Measurements from ENCODE around the gene GPER1.

The GPER1 gene

GRCh38 chr7:1054438-1054837, 33.5 kb upstream of the GPER1 start:
- DNase-seq: no peak

DNA sequence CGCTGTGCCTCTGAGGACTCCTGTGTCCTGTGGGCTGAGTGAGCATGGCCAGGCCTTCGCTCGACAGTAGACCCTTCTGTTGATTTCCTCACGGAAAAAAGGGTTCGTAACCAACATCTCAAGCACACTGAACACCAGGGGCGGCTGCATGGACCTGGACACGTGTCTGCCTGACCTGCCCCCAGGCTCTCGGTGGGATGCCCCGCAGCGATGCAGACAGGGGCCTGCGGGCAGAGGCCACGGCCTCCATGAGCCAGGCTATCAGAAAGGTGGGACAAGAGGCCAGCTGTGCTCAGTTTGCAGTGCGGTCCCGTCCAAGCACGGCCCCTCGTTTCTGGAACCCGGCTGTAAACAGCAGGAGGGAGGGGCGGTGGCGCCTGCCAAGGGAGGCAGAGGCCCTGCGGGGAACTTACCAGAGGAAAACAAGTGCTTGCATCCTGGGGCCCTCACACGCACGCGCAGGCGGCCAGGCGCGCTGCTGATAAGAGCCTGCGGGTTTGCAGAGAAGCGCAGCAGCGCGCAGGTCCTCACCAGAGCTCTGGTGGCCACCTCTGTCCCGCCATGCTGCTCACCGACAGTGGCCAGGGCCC, 33.0 kb upstream of the GPER1 start:
- no peak for DNase-seq

DNA sequence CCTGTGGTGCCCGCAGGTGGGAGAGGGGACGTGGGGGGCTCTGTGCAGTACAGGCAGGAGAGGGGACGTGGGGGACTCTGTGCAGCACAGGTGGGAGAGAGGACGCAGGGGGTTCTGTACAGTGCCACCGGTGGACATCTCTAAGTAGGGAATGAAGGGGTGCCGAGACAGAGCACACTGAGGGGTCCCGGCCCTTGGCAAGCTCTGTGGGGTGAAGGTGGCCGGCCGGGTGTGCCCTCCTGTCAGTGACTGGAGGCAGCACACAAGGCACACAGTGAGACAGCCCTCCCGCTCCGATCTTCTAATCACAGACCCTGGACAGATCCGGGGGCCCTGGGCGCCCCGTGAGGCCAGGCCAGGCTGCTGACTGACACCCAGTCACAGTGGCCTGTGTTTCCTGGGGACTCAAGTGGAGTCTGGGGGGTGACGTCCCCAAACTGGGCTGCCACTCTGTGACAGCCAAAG, 32.4 kb upstream of the GPER1 start:
- no peak for DNase-seq

DNA sequence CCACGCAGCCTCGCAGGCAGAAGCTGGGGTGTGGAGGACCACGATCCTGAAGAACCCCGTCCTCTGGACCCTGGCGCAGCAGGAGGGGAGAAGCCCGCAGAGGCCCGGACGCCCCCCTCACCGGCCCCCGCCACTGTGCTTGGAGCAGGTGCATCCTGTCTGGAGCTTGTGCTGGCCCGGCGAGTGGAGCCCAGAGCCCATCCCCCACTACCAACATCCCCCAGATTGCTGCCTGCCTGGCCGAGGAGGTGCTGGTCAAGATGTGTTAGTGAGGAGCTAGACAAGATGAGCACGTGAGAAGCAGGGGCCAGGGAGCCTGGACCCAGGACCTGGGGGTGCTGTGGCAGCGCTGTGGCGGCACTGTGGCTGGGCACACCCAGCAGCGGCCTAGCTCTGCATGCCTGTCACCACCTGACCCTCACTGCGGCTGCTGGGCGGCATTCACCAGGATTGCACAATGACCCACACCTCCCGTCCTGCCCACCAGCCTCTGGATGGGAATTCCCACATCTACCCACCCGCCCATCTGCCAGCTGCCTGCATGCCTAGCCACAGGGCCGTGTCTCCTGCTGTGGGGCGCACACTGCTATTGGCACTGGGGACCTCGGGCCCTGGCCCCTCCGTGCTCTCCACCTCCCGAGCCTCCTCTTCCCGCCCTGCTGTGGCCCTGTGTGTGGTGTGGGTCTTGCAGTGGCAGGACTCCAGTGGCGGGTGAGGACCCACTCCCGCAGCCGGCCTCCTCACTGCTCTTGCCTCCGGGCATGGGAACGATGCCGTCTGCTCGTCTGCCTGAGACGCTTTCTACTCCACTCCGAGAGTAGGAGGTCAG, 31.7 kb upstream of the GPER1 start:
- no peak for DNase-seq

GRCh38 chr7:1056785-1057410, 31.0 kb upstream of the GPER1 start:
- no peak for DNase-seq

GRCh38 chr7:1057416-1058291, 30.3 kb upstream of the GPER1 start:
- no peak for DNase-seq

GRCh38 chr7:1058311-1058710, 29.6 kb upstream of the GPER1 start:
- DNase-seq: no peak

- DNase-seq: no peak
Observed at GRCh38 chr7:1058821-1059199, 29.1 kb upstream of the GPER1 start.

DNA sequence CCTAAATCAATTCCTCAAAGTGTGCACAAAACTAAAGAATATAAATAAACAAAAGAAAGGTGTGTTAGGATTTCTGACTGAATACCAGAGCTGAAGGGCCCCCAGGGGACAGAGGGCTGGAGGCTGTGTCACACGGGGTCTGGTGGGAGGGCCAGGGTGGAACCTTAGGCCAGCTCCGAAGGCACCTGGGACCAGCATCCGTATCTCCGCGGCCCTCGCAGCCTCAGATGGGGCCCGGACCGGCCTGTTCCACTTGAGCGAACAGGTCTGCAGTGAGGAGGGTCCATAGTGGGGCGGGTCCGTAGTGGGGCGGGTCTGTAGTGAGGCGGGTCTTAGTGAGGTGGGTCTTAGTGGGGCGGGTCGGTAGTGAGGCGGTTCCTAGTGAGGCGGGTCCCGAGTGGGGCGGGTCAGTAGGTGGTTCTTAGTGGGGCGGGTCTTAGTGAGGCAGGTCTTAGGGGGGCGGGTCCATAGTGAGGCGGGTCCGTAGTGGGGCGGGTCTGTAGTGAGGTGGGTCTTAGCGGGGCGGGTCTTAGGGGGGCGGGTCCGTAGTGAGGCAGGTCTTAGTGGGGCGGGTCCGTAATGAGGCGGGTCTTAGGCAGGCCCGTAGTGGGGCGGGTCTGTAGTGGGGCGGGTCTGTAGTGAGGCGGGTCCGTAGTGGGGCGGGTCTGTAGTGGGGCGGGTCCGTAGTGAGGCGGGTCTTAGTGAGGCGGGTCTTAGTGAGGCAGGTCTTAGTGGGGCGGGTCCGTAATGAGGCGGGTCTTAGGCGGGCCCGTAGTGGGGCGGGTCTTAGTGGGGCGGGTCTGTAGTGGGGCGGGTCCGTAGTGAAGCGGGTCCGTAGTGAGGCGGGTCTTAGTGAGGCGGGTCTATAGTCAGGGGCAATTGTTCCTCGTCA, 28.5 kb upstream of the GPER1 start:
- no peak for DNase-seq

DNA sequence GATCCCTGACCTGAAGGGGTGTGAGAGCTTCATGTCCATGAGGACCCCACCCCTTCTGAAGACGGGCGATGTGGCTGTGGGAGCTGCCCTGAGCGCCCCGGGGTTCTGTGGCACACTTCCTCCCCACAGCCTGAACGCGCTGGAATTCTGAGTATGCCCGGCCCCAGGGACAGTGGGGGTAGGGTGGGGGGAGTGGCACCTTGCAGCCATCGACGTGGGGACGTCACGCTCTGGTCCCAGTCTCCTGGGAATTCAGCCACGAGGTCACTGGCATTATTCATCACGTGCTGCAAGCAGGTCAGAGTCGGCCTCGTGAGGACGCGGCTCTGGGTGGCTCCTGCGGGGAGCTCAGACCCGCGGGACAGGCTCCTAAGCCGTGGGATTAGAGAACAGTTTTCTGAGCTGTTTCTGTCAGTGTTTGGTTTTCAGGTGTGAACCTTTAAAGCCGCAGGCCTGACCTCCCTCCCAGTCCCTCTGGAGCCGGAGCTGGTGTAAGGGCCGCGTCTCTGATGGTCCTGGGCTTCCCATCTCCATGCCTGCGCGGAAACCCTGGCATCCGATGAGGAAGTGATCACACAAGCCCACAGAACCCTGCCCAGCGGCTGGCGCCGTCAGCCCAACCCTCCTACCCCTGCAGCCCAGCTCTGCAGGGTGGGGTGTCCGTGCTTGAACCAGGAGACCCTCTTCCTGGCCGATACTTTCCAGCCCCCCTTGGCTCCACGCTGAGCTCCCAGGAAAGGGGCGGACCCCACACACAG, 27.4 kb upstream of the GPER1 start:
- DNase-seq: no peak

- DNase-seq: no peak
Observed at GRCh38 chr7:1061180-1061579, 26.7 kb upstream of the GPER1 start.

GRCh38 chr7:1062296-1063294, 25.3 kb upstream of the GPER1 start:
- no peak for DNase-seq

DNA sequence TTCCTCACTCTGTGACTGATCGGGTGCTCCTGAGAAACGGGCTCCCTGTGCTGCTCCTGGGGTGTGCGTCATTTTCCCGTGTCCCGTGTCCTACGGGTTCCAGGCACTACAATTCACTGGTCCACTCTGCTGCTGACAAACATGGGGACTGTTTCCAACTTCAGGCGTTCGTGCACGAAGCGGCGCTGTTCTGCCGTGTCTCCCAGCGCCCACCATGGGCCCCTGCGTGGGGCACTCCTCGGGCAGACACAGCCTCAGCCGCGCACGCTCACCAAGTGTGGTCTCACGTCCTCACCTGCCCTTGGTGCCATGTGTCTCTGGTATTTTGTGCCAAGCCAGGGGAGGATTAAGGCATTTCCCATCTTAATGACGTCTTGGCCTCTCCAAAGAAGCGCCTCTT, 24.6 kb upstream of the GPER1 start:
- no peak for DNase-seq

- no peak for DNase-seq
Observed at GRCh38 chr7:1064581-1064980, 23.3 kb upstream of the GPER1 start.

DNA sequence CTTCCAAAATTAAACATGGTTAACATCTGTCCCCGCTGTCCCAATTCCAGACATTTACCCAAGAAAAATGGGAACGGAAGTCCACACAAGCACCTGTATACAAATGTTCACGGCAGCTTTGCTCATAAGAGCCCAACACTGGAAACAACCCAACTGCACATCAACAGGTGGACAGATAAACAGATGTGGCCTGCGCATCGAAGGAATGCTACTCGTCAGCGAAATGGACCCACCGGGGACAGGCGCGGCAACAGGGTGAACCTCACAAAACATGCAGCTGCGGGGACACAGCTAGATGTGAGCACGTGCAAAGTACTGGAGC, 22.7 kb upstream of the GPER1 start:
- DNase-seq: no peak

GRCh38 chr7:1065585-1066241, 22.2 kb upstream of the GPER1 start:
- DNase-seq: peak; percentile 35 to 58

DNA sequence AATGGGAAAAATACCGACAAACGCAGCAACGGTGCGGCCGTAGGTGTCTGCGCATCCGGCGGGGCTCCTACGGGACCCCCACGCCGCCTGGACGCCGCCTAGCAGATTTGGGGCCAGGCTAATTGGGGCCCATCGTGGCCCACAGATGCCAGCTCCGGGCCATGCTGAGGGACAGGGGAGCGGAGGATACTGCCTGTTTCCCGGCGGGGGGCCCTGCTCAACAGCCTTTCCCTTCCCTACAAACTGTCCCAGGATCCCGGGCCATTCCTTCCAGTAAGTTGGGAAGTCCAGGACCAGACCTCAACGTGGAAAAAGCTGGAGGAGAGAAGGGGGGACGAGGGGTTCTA, 21.7 kb upstream of the GPER1 start:
- DNase-seq: no peak

DNA sequence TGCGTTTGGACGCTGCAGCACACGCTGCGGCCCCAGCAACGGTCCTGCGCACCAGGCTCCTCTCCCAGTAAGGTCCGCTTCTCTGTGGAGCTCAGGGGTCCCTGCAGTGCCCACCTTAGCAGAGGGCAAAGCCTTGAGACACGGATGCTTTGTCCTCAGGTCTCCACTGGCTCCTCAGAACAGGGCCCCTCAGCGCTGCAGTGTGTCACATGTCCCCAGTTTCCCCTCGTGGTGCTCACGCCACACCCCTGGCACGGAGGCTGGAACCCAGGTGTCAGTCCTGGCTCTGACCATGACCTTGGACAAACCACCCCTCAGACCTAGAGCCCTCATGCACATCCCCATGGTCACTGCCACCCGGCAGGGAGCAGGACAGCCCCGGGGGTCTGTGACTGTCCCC, 19.9 kb upstream of the GPER1 start:
- no peak for DNase-seq

GRCh38 chr7:1068619-1069018, 19.3 kb upstream of the GPER1 start:
- no peak for DNase-seq

DNA sequence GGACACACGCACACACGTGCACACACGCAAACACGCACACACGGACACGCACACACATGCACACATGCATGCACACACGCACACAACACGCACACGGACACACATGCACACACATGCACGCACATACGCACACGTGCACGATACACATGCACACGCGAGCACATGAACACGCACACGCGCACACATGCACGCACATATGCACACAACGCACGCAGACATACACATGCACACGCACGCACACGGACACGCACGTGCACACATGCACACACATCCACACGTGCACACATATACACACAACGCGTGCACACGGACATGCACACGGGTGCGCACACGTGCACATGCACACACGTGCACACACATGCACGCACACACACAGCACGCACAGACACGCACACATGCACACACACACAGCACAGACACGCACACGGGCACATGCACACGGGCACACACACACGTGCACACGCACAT, 17.3 kb upstream of the GPER1 start:
- DNase-seq: no peak
